Mucosa of stomach (tissue), 1 donor: Measurements from ENCODE around the gene APOBEC3F.

ENCODE experiments used
- H3K27me3 ChIP-seq: one replicate; pipeline ENCODE4 v1.7.0; 2013; ENCODE audit warnings: mild to moderate bottlenecking, low read length; ENCODE audit not compliant: control insufficient read depth, insufficient read depth
- H3K36me3 ChIP-seq: one replicate; pipeline ENCODE4 v1.7.0; 2013; ENCODE audit warnings: low read length; ENCODE audit not compliant: control insufficient read depth, insufficient read depth
- H3K4me1 ChIP-seq: one replicate; pipeline ENCODE4 v1.7.0; 2013; ENCODE audit warnings: mild to moderate bottlenecking, low read length; ENCODE audit not compliant: control insufficient read depth, insufficient read depth
- H3K4me3 ChIP-seq: one replicate; pipeline ENCODE4 v1.7.0; 2013; ENCODE audit warnings: low read length
- H3K9ac ChIP-seq: one replicate; pipeline ENCODE4 v1.7.0; 2013; ENCODE audit warnings: mild to moderate bottlenecking, low read length, moderate library complexity
- H3K9me3 ChIP-seq: one replicate; pipeline ENCODE4 v1.7.0; 2013; ENCODE audit warnings: mild to moderate bottlenecking, low read length, moderate library complexity; ENCODE audit not compliant: control insufficient read depth
- donor health status: Pancreatic carcinoma.

Gene APOBEC3F

DNA sequence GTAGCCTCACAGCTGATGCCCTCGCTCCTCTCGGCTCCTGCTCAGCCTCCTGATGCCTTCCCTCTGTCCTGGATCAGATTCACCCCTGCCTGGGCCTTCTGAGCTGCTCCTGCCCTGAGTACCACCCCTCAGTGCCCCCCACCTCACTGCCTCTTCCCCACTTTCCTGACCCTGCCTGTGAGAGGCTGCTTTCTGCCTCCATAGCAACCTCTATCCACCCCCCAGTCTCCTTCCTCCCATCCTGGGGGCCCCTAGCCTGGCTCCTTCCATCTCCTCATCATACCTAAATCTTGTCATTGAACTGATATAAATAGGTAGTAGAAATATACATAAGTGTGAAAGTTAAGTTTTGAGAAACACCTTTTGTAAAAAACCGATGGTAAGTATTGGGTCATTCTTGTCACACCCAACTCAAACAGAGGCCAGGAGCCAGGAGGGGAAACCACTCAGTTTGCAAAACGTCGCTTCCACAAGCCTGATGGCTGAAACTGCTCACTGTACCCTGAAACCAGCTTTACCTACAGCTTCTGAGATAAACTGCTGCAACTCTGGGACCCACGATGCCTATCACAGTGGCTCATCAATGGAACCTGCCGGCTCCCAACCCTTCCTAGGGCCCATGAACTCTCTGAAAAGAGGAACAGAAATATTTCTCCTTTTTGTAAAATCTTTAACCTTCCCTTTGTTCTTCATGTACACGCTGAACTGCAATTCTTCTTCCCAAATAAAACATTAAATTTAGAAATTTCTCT lies 51.6 kb downstream of the APOBEC3F start:
- Histone ChIP-seq H3K4me3 (no peak overlapping the region), H3K4me1 (peaks cover 2% of the 10 kb centered on the region), H3K27me3 (peaks cover 11% of the 10 kb centered on the region), H3K9ac (no peak overlapping the region), H3K36me3 (no peaks in the 10 kb centered on the region), H3K9me3 (no peaks in the 10 kb centered on the region)

DNA sequence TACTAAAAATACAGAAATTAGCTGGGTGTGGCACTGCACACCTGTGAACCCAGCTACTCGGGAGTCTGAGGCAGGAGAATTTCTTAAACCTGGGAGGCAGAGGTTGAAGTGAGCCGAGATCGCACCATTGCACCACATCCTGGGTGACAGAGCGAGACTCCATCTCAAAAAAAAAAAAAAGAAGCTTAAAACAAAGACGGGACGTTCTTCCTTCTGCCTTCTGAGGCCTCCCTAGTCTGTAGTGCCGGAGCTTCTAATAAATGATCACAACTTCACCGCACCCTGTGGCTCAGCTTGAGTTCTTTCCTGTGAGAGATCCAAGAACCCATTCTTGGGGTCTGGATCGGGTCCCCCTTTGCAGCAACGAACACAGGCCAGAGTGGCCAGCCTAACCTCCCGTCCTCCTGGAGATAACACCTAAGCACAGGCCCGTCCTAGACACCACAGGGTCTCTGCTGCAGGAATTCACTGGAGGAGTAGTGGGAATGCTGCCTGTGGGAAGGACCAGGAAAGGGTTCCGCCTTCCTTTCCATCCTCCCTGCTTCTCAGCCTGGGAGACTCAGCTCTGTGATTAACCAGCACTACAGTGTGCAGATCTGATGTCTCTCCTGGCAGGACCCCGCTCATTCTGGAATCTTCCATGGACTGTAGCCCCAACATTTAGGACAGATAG lies 54.2 kb downstream of the APOBEC3F start:
- H3K9me3 ChIP-seq: no peaks in the 10 kb centered on the region
- H3K36me3 ChIP-seq: no peaks in the 10 kb centered on the region
- H3K4me1 ChIP-seq: peaks cover 5% of the 10 kb centered on the region
- no peak overlapping the region for H3K4me3 ChIP-seq
- no peak overlapping the region for H3K9ac ChIP-seq
- H3K27me3 ChIP-seq: peaks cover 11% of the 10 kb centered on the region

DNA sequence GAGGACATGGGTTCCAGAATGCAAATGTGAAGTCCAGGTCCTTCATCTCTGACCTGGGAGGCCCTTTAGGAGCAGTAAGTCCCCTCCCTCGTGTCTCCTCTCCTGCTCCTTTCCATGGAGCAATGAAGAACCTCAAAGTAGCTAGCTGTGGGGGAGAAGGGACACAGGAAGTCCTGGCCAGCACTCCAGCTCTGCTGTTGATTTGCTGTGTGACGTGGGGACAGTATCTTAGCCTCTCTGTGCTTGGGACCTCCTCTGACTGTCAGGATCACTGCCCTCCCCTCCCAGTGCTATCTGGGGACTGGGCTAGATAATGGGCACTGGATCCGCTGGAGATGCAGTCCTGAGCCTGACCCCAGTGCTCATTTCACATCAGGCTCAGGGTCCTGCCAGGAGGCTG lies 55.3 kb downstream of the APOBEC3F start:
- no peak overlapping the region for H3K4me3 ChIP-seq
- H3K27me3 ChIP-seq: peaks cover 5% of the 10 kb centered on the region
- no peak overlapping the region for H3K9ac ChIP-seq
- H3K36me3 ChIP-seq: no peaks in the 10 kb centered on the region
- peaks cover 5% of the 10 kb centered on the region for H3K4me1 ChIP-seq
- H3K9me3 ChIP-seq: no peaks in the 10 kb centered on the region

DNA sequence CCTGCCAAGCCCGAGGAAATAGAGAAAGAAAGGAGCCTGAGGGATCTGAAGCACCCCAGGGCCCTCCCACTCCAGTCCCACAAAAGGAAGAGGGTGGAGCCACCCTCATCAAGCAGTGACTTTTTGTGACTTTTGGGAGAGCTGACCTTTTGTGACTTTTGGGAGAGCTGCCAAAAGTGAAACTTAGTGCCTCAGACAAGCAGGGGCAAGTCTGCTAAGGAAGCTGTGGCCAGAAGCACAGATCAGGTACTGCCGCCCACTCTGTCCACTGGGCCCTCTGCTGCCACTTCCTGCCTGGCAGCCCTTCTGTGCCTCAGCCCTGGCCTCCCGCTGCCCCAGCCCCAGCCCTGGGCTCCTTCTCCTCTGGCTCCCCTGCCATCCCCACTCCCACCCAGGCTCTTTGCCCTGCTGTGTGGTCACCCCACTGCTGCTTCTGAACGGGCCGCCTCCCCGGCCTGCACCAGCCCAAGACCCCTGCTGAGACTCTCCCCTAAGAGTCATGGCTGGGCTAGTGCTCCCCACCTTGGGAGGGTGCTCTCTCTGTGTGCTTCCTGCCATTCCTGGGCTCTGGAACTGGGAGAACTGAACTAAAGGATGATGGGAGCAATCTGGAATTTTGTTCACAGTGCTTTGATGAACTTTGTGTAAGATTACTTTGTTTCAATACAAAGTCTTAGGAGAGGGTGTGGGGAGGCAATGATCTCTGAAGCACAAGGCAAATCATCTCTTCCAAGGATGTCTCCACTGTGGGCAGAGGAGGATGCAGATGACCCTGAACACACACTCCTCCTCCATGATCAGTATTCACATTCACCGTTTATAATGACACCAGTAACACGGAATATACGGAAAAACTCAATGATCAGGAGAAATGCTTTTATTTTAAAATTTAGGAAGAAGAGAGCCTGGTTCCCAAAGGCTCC lies 56.7 kb downstream of the APOBEC3F start, which contains the start of gene APOBEC3H:
APOBEC3H (plus strand) TSS at position 147 of the 923 bp plus-strand sequence. CDS start 3,035 bp downstream, outside the sequence.
- H3K4me3 ChIP-seq: no peak within 1 kb of the TSS
- H3K9ac ChIP-seq: no peak within 1 kb of the TSS

DNA sequence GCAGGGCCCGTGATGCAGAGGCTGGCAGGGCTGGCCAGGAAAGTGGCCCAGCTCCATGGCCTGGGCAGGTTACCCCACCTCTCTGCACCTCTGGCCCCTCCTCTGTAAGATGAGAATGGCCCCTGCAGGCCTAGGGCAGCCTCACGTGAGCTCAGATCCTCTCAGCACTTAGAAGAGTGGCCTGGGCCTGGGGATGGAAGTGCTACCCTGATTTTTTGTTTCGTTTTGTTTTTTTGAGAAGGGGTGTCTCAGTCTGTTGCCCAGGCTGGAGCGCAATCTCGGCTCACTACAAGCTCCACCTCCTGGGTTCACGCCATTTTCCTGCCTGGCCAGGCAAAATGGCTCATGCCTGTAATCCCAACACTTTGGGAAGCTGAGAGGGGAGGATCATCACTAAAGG lies 57.4 kb downstream of the APOBEC3F start:
- no peak overlapping the region for H3K9ac ChIP-seq
- H3K36me3 ChIP-seq: no peaks in the 10 kb centered on the region
- no peaks in the 10 kb centered on the region for H3K27me3 ChIP-seq
- peaks cover 5% of the 10 kb centered on the region for H3K4me1 ChIP-seq
- H3K4me3 ChIP-seq: no peak overlapping the region
- no peaks in the 10 kb centered on the region for H3K9me3 ChIP-seq

More for the DNA sequence above, 56.7 kb downstream of the APOBEC3F start, which contains the start of gene APOBEC3H:
- peaks cover 5% of the 10 kb centered on the region for H3K4me1 ChIP-seq
- H3K9me3 ChIP-seq: no peaks in the 10 kb centered on the region
- H3K27me3 ChIP-seq: no peaks in the 10 kb centered on the region
- no peaks in the 10 kb centered on the region for H3K36me3 ChIP-seq

DNA sequence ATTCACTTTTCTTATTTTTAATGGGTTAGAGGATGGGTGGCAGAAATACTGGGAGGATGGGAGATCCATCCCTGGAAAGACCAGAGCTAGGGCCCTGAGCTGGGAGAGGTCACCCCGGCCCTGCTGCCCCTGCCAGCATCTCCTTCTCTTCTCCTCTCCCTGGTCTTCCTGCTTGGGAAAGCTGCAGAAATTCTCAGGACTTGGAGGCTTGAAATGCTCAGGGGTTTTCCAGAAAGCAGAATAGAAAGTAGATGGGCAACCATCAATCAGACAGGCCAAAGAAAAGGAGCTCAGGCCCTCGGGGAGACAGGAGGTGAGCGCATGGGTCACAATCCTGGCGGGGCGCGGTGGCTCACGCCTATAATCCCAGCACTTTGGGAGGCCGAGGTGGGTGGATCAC lies 57.9 kb downstream of the APOBEC3F start:
- no peaks in the 10 kb centered on the region for H3K36me3 ChIP-seq
- H3K4me3 ChIP-seq: no peak overlapping the region
- H3K4me1 ChIP-seq: peaks cover 5% of the 10 kb centered on the region
- H3K9ac ChIP-seq: no peak overlapping the region
- no peaks in the 10 kb centered on the region for H3K27me3 ChIP-seq
- no peaks in the 10 kb centered on the region for H3K9me3 ChIP-seq

DNA sequence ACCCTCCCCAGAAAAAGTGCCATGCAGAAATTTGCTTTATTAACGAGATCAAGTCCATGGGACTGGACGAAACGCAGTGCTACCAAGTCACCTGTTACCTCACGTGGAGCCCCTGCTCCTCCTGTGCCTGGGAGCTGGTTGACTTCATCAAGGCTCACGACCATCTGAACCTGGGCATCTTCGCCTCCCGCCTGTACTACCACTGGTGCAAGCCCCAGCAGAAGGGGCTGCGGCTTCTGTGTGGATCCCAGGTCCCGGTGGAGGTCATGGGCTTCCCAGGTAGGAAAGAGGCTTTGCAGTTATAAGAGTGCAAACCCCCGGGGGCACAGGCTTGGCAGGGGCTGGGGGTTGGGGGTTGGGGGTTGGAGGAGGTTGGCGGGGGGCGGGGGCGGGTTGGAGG lies 60.6 kb downstream of the APOBEC3F start:
- H3K9me3 ChIP-seq: no peaks in the 10 kb centered on the region
- no peak overlapping the region for H3K4me3 ChIP-seq
- H3K36me3 ChIP-seq: no peaks in the 10 kb centered on the region
- H3K9ac ChIP-seq: no peak overlapping the region
- no peaks in the 10 kb centered on the region for H3K27me3 ChIP-seq
- H3K4me1 ChIP-seq: peaks cover 5% of the 10 kb centered on the region

DNA sequence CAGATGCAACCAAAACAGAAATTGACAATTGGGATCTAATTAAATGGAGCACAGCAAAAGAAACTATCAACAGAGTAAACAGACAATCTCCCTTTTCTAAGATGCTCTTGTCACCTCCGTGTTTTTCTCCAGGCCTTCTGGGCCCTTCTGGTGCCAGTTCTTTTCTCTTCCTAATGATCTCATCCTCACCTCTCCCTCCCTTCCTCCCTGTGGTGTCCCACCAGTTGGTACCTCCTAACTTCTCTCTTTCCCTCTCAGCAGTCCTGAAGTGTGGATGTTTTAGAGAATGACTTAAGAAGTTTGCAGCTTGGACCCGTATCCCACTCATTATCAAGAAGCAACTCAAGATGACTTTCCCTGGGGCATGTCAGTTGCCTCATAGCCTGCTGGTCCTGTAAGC lies 62.8 kb downstream of the APOBEC3F start:
- Histone ChIP-seq H3K9me3 (no peaks in the 10 kb centered on the region), H3K4me1 (no peaks in the 10 kb centered on the region), H3K9ac (no peak overlapping the region), H3K36me3 (no peaks in the 10 kb centered on the region), H3K27me3 (no peaks in the 10 kb centered on the region), H3K4me3 (no peak overlapping the region)
